Activated CD8-positive, alpha-beta memory T cell treated with anti-CD3 and anti-CD28 coated beads, Interleukin-2, amount 50 U/mL, for 1 hour (primary cell): ENCODE data around the gene NUP214.
"Not testable (repeated sequence)": the region's sequence is repeated elsewhere in the genome, so short reads cannot be mapped to it uniquely, and the experiment has no call there.

Experiments used
- DNase-seq: peaks from one replicate; pipeline ENCODE4 v3.0.0-alpha.2; 2020; ENCODE audit errors: extremely low read depth

The NUP214 gene

GRCh38 chr9:131160416-131161112 is 35.2 kb downstream of the NUP214 start:
- DNase-seq = no peak

GRCh38 chr9:131161585-131161984 is 36.2 kb downstream of the NUP214 start:
- DNase-seq = no peak

- DNase-seq = no peak
Measured at GRCh38 chr9:131162886-131163285, 37.5 kb downstream of the NUP214 start.

GRCh38 chr9:131165523-131165922 is 40.1 kb downstream of the NUP214 start:
- DNase-seq = no peak

DNA sequence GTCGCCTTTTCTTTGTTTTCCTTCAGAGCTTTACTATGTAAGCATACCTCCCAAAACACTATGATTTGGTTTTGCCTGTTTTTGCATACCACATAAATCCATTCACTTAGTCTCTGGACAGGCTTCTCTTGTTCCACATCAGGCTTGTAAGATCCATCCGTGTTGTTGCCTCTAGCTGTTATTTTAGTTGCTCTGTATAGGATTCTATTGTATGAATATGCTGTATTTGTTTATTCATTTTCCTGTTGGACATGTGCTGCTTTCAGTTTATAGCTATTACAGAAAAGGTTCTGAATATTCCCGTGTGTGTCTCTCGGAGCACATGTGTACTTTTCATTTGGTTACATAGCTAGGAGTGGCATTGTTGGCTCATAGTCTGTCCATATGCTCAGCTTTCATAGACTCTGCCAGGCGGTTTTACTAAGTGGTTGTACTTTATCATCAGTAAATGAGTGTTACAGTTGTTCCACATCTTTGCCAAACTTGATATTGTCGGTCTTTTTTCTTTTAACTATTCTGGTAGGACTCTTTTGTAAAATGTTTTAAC is 41.8 kb downstream of the NUP214 start:
- DNase-seq = no peak

GRCh38 chr9:131167936-131168335 is 42.5 kb downstream of the NUP214 start:
- no peak for DNase-seq

DNA sequence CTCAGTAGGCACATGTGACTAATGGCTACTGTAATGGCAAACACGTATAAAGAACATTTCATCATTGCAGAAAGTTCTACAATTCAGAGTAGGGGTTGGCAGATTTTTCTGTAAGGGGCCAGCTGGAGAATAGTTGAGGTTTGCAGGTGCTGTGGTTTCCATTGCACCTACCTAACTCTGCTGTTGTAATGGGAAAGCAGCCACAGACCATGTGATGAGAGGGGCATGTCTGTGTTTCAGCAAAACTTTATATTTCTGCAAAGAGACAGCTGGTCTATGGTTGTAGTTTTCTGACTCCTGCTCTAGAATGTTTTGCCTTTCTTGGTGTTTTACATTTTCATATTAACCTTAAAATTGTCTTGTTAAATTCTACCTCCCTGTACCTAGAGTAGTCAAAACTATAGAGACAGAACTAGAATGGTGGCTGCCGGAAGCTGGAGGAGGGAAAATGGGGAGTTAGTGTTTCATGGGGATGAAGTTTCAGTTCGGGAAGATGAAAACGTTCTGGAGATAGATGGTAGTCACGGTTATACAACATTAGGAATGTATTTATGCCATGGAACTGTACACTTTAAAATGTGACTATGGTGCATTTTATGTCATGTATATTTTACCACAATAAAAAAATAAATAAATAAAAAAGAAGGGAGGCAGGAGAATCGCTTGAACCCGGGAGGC is 44.3 kb downstream of the NUP214 start:
- DNase-seq = no peak

DNA sequence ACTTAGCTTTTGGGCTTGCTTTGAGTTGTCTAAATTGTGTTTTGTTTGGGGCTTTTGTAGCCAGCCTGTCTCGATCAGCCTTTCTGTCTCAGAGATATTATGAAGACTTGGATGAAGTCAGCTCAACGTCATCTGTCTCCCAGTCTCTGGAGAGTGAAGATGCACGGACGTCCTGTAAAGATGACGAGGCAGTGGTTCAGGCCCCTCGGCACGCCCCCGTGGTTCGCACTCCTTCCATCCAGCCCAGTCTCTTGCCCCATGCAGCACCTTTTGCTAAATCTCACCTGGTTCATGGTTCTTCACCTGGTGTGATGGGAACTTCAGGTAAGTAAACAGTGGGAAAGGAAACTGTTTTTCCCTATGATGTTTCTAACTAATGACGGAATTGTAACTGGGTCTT is 48.6 kb downstream of the NUP214 start:
- DNase-seq = no peak

DNA sequence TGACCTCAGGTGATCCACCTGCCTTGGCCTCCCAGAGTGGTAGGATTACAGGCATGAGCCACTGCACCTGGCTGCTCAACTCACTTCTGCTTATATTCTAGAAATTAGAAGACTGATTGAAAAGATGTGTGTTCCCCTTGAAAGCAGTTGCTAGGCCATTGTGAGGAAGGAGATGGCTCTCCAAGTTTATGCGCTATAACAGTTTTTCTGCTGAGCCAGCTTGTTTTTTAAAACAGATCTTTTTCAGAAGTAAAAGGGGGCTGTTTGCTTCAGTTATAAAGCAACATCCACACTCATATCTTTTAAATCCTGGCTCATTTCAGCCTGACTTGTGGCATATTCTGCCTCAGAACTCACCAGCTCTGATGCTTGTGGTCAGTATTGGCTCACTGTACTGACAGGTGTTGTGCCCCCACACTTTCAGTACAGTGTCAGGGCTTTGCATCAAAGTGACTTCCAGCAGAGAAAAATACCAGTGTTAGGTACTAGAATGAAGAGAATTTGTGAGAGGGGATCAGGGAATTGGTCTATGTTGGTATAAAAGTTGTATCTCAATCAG is 49.4 kb downstream of the NUP214 start:
- DNase-seq = no peak

DNA sequence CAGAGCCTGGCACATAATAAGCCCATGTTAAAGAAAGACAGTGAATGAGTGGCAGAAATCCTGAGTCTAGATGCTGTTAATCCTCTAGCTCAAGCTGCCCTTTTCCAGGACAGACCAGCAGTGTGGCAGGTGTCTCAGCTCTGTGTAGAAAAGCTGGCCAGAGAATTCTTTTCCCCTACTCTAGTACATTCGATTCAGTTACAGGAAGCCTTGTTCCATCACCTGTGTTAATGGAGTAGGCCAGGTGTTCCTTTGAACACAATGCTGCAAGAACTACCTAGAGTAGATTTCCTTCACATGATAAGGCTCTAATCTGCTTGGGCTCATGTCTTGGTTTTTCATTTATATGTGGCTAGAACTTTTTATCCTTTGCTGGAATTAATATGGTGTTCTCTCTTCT is 52.5 kb downstream of the NUP214 start:
- no peak for DNase-seq

DNA sequence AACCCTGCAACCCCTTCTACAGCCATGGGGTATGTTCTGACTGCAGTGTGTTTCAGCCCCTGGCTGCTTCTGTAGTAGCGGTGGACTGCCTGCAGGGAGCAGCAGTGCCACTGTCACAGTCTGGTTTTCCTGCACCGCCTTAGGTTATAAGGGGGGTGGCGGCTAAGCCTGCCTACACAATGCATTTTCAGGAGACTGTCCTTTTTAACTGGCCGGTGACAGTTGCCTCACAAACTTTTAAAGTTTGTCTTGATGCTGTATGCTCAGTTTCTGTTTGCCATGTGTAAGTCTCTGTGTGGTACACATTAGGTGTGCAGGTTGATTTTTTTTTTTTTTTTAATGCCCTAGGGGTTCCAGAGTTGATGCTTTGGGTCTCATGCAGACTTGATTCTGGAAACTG is 53.0 kb downstream of the NUP214 start:
- DNase-seq = peak; percentile 42

- DNase-seq = no peak
Measured at GRCh38 chr9:131178926-131179325, 53.5 kb downstream of the NUP214 start.

DNA sequence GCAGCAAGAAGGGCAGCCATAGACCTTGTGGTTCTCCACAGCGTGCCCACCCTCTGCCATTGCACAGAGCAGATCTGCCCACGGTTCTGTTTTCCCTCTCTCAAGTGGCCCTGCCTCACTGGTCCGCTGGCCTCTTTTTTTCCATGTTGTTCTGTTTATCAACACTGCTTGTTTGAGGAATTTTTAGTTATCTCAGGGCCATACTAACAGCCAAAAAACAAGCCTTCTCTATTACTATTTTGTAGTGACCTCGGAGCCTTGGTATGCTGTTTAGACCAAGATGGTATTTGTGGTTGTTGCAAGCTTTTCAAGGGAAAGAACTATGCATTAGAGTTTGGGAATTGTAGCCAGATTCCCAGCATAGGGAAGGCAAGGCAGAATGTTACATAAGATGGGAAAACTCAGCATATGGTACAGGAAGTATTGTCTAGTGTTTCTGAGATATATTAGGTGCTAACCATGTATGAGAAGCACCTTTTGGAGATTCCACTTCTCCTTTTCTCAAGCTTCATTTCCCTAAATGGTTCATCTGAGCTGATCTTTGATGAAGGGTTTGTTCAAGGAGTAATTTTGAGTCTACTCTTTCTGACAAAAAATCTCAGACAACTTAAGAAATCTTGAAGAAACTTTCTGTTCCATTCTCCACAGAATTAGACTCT is 54.3 kb downstream of the NUP214 start:
- DNase-seq = no peak

GRCh38 chr9:131180454-131180853 is 55.1 kb downstream of the NUP214 start:
- DNase-seq = no peak

DNA sequence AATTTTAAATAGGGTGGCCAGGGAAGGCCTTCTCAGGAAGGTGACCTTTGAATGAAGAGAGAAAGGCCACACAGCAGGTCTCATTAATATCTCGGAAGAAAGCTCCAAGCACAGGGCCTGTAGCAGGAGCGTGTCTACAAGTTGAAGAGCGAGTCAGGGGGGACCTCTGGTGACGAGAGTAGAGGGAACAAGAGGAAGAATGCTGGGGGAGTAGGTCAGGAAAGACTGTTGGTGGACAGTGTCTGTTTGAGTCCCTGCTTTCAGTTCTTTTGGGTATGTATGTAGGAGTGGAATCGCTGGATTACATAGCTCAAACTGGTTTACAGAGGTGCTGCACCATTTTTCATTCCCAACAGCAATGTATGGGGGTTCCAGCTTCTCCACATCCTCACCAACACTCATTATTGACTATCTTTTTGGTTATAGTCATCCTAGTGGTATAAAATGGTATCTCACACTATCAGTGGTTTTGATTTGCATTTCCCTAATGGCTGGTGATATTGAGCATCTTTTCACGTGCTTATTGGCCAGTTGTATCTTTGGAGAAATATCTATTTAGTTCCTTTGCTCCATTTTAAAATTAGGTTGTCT is 55.8 kb downstream of the NUP214 start:
- DNase-seq = no peak

DNA sequence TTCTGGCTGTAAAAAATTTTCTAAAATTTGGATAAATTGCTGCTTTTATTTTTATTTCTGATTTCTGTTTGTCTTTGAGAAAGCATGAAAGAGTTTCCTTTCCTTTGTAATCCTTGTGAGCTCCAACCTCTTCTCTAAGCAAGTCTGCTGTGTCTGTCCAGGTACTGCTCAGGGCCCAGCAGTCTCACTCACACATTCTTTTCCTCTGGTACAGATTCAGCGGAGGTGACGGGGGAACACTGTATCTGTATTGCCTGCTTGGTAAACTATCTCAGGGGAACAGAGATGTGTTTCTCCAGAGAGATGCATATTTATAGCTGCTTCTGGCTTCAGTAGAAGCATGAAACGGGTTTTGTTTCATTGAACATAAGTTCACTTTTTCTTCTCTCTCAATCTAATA is 60.5 kb downstream of the NUP214 start:
- no peak for DNase-seq

- no peak for DNase-seq
Measured at GRCh38 chr9:131186622-131187021, 61.2 kb downstream of the NUP214 start.

DNA sequence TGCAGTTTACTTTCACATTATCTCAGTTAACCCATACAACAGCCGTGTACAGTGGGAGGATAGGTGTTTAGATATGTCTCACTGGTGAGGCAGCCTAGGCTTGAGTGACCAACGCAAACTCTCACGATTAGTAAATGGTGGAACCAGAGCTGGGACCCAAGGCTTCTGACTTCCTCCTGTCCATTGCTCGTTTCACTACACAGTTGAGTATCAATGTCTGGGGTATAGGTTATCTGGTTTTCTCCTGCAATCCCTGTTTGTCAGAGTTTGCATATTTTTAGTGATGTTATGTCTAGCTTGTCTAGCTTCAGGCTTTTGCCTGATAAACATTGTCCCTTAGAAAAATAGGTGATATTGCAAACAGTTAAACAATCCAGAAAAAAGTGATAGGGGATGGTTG is 62.6 kb downstream of the NUP214 start:
- no peak for DNase-seq

GRCh38 chr9:131188976-131189375 is 63.6 kb downstream of the NUP214 start:
- no peak for DNase-seq

DNA sequence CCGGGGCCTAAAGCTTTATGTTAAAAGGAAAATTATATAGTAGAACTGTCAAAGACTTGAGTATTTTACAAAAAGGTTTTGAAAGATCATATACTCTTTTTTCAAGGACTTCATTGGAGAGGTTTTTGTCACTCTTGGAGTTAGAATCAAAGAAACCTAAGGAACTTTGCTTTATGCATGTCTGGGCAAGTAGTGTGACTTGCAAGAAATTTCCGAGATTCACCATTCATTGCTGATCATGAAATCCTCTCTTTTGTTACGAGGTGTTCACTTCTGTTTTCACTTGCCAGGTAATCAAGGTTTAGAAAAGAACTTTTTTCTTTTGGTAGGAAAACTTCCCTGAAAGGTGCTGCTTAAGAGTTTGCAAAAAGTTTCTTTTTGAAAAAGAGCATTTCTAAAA is 64.8 kb downstream of the NUP214 start:
- DNase-seq = no peak

DNA sequence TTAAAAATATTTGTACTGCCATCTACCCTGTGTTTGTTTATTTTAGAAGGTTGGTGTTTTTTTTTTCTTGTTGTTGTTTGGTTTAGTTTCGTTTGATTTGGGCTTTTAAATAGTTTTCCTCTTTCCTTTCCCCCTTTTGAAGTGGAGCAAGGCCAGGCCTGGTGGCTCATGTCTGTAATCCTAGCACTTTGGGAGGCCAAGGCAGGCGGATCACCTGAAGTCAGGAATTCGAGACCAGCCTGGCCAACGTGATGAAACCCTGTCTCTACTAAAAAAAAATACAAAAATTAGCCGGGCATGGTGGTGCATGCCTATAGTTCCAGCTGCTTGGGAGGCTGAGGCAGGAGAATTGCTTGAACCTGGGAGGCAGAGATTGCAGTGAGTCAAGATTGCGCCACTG is 65.6 kb downstream of the NUP214 start:
- DNase-seq = not testable (repeated sequence)

- no peak for DNase-seq
Measured at GRCh38 chr9:131191857-131192256, 66.5 kb downstream of the NUP214 start.
